ENCODE data around the gene MYO1D.

MYO1D gene

DNA sequence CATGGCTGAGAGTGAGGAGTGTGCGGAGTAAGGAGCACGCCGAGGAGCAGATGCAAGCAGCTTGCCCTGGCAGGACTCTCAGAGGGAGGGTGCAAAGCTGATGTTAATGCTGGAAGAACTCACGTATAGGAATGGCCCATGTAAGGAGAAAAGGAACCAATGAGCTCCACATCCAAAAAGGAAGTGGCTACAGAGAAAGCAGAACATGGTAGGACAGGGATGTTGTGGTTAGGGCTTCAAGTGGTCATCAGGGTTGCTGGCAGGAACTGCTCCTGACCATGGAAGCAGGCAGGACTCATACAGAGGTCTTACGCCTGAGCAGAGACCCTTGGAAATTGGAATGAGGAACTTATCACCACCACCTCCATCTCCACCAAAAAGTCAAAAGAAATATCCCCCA, 5.2 kb downstream of the MYO1D start:
- H3K9me3 ChIP-seq (replicated peaks; ENCODE audit: insufficient read depth, low read length), result no peaks in the 10 kb centered on the region
- H3K36me3 ChIP-seq (replicated peaks; ENCODE audit: insufficient read depth, low read length), result no peaks in the 10 kb centered on the region
- no peaks in the 10 kb centered on the region for H3K9me2 ChIP-seq (replicated peaks; ENCODE audit: insufficient read depth, low read length)
- H3K79me2 ChIP-seq (ENCODE audit: low read length), result peaks cover 93% of the 10 kb centered on the region
- no peak overlapping the region for H3K4me2 ChIP-seq (ENCODE audit: low read depth, low read length)
- H3K9ac ChIP-seq (ENCODE audit: low read length), result no peak overlapping the region
- H3K4me1 ChIP-seq (ENCODE audit: low read length), result peaks cover 21% of the 10 kb centered on the region
- no peaks in the 10 kb centered on the region for H3F3A ChIP-seq (ENCODE audit: insufficient read depth, low read length)
- H3K4me3 ChIP-seq (ENCODE audit: low read length), result no peak overlapping the region
- TF ChIP-seq EZH2 (optimal IDR thresholded peaks at IDR 0.05; ENCODE audit: low read depth, low read length) (no peak), EZH2phosphoT487 (IDR thresholded peaks at IDR 0.05; ENCODE audit: low read length) (no peak)
- TF ChIP-seq, protein P1, sequence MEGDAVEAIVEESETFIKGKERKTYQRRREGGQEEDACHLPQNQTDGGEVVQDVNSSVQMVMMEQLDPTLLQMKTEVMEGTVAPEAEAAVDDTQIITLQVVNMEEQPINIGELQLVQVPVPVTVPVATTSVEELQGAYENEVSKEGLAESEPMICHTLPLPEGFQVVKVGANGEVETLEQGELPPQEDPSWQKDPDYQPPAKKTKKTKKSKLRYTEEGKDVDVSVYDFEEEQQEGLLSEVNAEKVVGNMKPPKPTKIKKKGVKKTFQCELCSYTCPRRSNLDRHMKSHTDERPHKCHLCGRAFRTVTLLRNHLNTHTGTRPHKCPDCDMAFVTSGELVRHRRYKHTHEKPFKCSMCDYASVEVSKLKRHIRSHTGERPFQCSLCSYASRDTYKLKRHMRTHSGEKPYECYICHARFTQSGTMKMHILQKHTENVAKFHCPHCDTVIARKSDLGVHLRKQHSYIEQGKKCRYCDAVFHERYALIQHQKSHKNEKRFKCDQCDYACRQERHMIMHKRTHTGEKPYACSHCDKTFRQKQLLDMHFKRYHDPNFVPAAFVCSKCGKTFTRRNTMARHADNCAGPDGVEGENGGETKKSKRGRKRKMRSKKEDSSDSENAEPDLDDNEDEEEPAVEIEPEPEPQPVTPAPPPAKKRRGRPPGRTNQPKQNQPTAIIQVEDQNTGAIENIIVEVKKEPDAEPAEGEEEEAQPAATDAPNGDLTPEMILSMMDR (IDR thresholded peaks at IDR 0.05; ENCODE audit: low read length), result no peak
- H2AFZ ChIP-seq (ENCODE audit: low read length), result no peak overlapping the region
- no peaks in the 10 kb centered on the region for H3K27me3 ChIP-seq (replicated peaks; ENCODE audit: insufficient read depth, low read length)
- H3K27ac ChIP-seq (ENCODE audit: low read length), result no peak overlapping the region
- no peak for DNase-seq
- H4K20me1 ChIP-seq (ENCODE audit: insufficient read depth, low read length), result 0 out of 2 replicates have a peak, but pooled peaks cover 5% of the 10 kb centered on the region

DNA sequence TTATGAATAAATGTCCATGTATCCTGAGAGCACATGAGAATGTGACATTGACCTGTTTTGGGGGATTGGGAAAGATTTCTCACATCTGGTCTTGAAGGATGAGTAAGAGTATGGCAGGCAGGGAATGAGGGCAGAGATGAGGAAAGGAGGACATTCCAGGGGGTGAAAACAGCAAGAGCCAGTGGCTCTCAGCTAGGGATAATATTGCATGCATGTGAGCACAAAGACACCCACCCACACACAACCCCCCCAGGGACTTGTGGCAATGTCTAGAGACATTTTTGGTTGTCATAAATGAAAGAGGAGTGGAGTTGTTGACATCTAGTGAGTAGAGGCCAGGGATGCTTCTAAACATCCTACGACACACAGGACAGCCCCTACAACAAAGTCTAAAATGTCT, 6.0 kb downstream of the MYO1D start:
- H3K9ac ChIP-seq (ENCODE audit: low read length), result no peak overlapping the region
- H3K4me1 ChIP-seq (ENCODE audit: low read length), result peaks cover 21% of the 10 kb centered on the region
- peaks cover 99% of the 10 kb centered on the region for H3K79me2 ChIP-seq (ENCODE audit: low read length)
- H4K20me1 ChIP-seq (ENCODE audit: insufficient read depth, low read length), result 0 out of 2 replicates have a peak, but pooled peaks cover 5% of the 10 kb centered on the region
- H3K36me3 ChIP-seq (replicated peaks; ENCODE audit: insufficient read depth, low read length), result no peaks in the 10 kb centered on the region
- no peaks in the 10 kb centered on the region for H3K9me3 ChIP-seq (replicated peaks; ENCODE audit: insufficient read depth, low read length)
- no peaks in the 10 kb centered on the region for H3K9me2 ChIP-seq (replicated peaks; ENCODE audit: insufficient read depth, low read length)
- TF ChIP-seq, protein P1 (IDR thresholded peaks at IDR 0.05; ENCODE audit: low read length), result no peak
- TF ChIP-seq EZH2phosphoT487 (IDR thresholded peaks at IDR 0.05; ENCODE audit: low read length) (no peak), EZH2 (optimal IDR thresholded peaks at IDR 0.05; ENCODE audit: low read depth, low read length) (no peak)
- H3K27me3 ChIP-seq (replicated peaks; ENCODE audit: insufficient read depth, low read length), result no peaks in the 10 kb centered on the region
- no peak overlapping the region for H3K4me2 ChIP-seq (ENCODE audit: low read depth, low read length)
- no peak overlapping the region for H3K4me3 ChIP-seq (ENCODE audit: low read length)
- no peaks in the 10 kb centered on the region for H3F3A ChIP-seq (ENCODE audit: insufficient read depth, low read length)
- DNase-seq, result no peak
- H2AFZ ChIP-seq (ENCODE audit: low read length), result no peak overlapping the region
- no peak overlapping the region for H3K27ac ChIP-seq (ENCODE audit: low read length)

DNA sequence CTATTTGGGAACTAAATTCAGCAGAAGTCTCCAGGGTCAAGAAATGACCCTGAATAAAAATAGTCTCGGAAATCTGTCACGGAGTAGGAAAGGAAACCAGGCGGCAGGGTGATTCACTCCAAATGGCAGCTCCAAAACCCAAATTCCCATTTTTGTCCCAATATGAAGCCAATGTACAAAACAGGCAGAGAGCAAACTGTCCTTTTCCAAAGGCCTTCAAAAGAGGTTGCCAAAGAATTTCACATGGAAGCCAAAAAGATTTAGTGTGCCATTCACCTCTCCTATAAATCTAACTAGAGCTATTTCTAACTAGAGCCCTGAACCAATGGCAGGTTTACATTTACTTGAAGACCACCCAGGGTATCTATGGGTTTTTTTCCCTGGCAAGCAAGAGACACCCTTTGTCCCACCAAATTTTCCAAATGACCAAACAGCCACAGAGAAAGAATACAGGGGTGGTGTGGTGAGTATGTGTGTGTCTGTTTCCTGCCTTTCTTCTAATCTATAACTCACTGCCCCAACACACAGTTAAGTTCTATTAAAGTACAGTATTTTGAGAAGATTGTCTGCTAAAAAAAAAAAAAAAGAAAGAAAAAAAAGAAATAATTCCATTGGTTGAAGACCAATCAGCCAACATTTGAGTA, 6.8 kb downstream of the MYO1D start:
- Histone ChIP-seq H2AFZ (ENCODE audit: low read length) (no peak overlapping the region), H3K9me2 (replicated peaks; ENCODE audit: insufficient read depth, low read length) (no peaks in the 10 kb centered on the region), H3K4me1 (ENCODE audit: low read length) (peaks cover 17% of the 10 kb centered on the region), H3K4me2 (ENCODE audit: low read depth, low read length) (no peak overlapping the region), H3K36me3 (replicated peaks; ENCODE audit: insufficient read depth, low read length) (no peaks in the 10 kb centered on the region), H3F3A (ENCODE audit: insufficient read depth, low read length) (no peaks in the 10 kb centered on the region), H3K9ac (ENCODE audit: low read length) (no peak overlapping the region), H3K4me3 (ENCODE audit: low read length) (no peak overlapping the region), H4K20me1 (ENCODE audit: insufficient read depth, low read length) (0 out of 2 replicates have a peak, but pooled peaks cover 5% of the 10 kb centered on the region), H3K79me2 (ENCODE audit: low read length) (peaks cover 99% of the 10 kb centered on the region), H3K27ac (ENCODE audit: low read length) (no peak overlapping the region), H3K27me3 (replicated peaks; ENCODE audit: insufficient read depth, low read length) (no peaks in the 10 kb centered on the region), H3K9me3 (replicated peaks; ENCODE audit: insufficient read depth, low read length) (no peaks in the 10 kb centered on the region)
- TF ChIP-seq EZH2 (optimal IDR thresholded peaks at IDR 0.05; ENCODE audit: low read depth, low read length), result no peak
- no peak for TF ChIP-seq EZH2phosphoT487 (IDR thresholded peaks at IDR 0.05; ENCODE audit: low read length)
- TF ChIP-seq, protein P1 (IDR thresholded peaks at IDR 0.05; ENCODE audit: low read length), result no peak
- DNase-seq, result no peak

All from MM.1S (cell line).